GM21423 (cell line): ENCODE data around the gene NAA38.

ENCODE experiments used
- ATAC-seq: cut with Tn5 transposase; IDR thresholded peaks from one replicate; pipeline ENCODE4 v1.9.1; 2021; ENCODE audit warnings: mild to moderate bottlenecking, moderate library complexity; ENCODE audit not compliant: unreplicated experiment

Gene NAA38

GRCh38 chr17:7841915-7842379 lies 15.4 kb downstream of the NAA38 start:
- ATAC-seq: peak; percentile 19

GRCh38 chr17:7841396-7841914 lies 15.9 kb downstream of the NAA38 start:
- ATAC-seq: peak; percentile 6

DNA sequence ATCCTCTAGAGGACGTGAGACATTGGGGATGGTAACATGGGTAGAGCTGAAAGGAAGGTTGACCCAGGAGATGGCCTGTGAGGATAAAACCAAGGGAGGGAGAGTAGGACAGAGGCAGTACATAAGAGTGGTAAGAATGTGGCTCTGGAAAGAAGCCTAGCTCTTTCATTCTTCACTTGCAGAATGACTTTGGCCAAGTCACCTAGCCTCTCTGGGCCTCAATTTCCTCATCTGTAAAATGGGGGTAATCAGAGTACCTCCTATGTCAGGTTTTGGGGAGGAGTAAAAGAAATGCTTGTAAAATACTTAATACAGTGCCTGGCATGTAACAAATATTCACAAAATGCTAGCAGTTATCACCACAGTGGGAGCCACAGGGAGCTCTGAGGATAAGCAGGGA lies 16.5 kb downstream of the NAA38 start:
- ATAC-seq: no peak

DNA sequence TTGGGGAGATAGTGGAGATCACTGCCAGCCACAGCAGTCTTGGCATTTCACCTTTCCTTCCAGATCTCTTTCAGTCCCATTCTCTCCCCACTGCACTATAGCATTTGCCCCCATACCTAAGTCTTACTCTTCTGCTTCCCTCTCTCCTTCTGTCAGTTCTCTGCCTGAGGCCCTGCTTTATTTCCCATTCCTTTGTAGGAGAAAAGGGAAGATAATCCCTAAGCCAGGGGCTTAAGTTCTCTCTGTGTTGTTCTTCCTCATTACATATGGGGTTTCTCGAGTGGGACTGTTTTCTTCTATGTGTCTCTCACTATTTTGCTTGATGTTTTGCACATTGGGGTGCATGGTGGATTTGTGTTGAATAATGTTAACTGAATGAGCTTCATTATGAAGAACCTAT lies 16.9 kb downstream of the NAA38 start:
- no peak for ATAC-seq

DNA sequence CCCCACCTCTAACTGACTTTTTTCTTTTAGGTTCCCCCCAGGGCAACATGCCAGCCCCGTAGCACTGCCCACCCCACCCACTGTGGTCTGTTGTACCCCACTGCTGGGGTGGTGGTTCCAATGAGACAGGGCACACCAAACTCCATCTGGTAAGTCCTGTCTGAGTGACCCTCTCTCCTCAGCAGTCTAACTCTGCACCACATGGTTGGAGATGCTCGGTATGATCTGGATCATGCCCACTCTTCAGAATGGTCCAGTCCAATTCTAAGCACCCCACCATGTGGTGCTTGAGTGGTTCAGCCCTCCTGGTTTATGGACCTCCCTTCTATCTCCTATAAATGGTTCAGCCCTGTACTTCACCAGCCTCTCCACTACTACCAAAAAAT lies 17.5 kb downstream of the NAA38 start:
- ATAC-seq: no peak

DNA sequence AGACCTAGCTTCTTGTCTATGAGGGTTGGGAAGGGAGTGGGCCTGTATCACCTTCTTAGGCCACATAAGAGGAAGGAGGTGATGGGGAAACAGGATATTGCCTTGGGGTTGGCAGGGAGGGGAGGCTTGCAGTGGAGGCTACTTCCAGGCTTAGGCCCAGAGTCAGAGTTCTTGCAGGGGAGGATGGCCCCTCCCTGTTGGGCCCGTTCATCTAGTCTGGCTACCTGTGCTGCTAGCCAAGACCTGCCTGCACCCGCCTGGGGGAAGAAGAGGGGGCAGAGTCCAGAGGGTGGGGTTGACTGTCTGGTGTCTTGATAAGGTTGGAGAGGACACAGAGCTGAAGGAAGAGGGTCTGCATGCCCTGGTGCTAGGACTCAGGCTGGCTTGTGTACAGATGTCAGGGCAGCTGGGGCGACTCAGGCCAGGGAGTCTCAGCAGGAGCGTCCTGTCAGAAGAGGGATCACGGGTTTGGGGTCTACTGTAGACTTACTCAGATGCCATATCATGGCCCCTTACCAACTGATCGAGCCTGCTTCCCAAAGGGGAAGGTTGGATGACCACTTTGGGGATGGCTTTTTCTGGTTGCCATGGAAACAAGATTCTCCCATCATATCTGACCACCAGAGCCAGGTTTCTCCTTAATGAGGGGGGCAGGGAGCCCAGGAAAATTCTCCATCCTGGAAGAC lies 18.0 kb downstream of the NAA38 start:
- no peak for ATAC-seq

DNA sequence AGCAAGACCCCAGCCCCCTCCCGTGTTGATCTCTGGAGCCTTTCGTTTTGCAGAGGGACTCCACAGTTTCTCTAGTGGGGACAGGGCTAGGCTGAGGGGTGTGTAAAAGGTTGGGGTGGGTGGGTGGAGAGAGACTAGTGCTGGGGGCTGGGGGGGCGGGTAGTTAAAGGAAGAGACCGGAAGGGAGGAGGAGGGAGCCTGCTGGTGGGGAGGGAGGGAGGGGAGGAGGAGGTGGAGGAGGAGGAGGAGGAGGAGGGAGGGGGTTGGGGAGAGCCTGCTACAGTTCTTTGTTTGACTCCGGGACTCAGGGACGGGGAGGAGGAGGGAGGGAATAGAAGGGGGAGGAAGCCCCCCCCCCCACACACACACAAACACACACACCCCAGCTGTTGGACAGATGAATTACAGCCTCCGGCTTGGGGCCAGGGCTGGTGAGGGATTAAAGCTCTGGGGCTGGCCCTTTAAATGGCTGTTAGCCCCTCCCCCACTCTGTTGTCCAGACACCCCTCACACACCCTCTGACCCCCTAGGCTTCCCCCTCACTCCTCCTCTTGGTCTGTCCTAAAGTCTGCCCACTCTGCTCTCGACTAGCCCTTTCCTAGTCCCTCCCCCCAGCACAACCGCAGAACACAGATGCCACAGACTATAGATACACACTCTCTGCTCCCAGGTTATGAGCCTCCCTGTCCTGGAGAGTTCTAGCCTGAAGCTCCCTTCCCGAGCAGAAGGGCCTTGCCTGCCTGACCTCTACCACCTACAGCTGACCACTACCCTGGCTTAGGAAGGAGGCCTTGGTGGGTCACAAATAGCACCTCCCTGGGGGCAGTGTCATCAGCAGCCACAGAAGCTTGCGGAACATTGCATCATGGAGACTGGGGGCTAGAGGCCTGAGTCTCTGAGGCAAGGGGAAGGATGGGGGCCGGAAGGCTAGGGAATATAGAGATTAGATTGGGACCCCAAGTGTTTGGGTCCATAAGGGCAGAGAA lies 19.0 kb downstream of the NAA38 start:
- no peak for ATAC-seq

DNA sequence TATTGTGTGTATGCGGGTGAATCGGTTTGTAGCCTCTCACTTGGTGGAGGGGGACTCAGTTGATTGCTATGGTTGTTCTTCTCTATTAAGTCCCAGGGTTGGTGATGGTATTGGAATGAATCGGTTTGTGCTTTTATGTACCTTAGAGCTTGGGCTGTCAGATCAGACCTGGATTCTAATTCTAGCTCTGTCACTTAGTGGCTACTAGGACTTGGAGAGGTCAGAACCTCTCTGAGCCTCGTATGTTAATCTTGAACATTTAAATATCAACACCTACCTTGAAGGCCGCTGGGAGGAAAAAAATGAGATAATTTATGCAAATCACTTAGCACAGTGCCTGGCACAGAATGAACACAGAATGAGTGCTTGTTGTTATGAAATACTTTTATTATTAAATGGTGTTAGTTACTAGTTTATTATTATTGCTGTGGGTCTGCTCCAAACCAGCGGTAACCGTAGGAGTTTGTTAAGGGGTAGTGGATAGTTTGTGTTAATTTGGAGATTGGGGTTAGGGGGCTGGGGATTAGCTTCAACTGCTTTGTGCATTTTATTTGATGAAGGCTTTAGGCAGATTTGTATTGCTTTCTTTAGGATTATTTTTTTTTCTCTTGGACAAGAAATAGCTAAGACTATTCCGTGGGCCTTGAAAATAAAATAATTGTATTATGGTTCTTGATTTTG lies 19.8 kb downstream of the NAA38 start:
- ATAC-seq: no peak

DNA sequence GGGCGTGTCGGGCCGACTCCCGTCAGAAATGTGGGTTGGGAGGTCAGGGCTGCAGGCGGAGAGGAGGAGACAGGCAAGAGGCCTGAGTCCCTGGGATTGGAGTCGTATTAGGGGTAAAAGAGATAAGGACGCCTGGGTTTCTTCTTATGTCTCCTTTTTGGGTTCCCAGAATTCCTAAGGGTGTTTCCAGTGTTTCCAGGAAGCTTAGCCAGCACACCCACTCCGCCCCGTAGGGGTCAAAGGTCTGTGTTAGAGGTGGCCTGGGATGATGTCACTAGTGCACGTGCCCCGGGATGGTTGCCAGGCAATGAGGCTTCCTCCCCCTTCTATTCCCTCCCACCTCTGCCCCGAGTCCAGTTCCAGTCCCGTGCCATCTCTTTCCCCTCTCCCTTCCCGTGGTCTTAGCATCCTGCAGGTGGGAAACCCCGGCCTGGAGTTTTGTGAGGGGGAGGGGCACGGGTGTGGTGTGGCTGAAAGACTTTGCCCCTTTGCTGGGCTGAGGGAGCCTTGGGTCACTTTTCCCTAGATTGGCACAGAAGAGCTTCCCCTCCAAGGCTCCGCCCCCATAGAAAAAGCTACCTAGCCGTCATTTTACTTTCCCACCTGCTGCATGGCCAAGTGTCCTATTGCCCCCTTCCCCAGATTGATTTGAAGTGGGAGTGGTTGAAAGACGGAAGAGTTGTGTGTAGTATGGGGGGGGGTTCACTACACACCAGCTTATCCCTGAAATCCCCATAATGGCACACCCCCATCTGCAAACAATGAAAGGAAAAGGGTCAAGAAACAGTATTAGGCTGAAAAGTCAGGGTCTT lies 20.6 kb downstream of the NAA38 start:
- ATAC-seq: no peak

DNA sequence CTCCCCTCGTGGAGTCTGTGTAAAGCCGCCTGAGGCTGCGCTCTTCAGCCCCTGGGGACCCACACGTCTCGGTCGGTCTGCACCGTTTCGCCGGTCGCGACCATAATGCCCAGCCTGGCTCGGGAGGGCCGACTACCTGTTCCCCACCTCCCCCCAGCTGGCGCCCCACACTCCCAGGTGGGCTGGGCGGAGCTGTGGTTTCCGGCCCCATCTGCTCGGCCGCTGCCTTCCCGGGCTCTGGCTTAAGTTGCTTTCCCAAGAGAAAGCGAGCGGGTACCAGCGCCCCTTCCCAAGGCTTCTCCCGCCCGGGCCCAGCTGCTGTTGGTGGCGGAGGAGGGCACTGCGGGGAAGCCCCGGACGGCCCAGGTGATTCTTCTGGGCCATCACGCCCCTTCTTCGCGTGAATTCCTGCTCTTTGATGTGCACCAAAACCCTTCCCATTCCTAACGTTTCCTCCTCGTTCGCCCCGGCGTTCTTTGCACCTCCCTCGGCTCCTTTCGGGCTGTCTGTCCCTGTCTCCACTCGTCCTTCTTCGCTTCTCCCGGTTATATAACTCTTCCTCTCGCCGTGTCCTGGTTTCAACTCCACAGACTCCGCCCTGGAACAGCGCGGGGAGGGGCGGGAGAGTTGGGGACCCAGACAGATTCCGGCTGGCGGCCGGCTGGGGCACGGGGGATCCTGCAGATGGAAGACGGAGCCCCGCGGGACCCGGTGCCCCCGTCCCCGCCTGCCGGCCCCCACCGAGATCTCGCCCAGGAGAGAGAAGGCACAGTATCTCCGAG lies 21.4 kb downstream of the NAA38 start:
- peak; percentile 24 for ATAC-seq

GRCh38 chr17:7834957-7835813 lies 22.2 kb downstream of the NAA38 start:
- peak; percentile 40 for ATAC-seq

DNA sequence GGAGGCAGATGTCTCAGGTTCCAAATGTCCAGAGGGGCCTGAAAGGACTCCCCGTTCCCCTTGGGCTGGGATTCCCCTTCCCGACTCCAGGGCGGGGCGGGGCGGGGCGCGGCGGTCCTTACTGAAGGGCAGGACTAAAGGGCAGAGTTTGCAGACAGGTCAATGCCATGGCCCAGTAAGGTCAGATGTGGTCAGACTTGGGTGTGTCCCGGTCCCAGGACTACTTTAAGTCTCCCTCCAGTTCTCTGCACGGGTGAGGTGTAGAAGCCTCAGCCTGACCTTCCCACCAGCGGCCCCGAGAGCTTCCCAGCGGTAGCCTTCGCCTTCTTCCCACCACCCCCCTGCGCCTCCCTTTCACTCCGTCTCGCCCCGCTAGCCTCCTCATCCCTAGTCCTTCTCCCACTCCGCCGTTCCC lies 22.8 kb downstream of the NAA38 start:
- ATAC-seq: peak; percentile 4

DNA sequence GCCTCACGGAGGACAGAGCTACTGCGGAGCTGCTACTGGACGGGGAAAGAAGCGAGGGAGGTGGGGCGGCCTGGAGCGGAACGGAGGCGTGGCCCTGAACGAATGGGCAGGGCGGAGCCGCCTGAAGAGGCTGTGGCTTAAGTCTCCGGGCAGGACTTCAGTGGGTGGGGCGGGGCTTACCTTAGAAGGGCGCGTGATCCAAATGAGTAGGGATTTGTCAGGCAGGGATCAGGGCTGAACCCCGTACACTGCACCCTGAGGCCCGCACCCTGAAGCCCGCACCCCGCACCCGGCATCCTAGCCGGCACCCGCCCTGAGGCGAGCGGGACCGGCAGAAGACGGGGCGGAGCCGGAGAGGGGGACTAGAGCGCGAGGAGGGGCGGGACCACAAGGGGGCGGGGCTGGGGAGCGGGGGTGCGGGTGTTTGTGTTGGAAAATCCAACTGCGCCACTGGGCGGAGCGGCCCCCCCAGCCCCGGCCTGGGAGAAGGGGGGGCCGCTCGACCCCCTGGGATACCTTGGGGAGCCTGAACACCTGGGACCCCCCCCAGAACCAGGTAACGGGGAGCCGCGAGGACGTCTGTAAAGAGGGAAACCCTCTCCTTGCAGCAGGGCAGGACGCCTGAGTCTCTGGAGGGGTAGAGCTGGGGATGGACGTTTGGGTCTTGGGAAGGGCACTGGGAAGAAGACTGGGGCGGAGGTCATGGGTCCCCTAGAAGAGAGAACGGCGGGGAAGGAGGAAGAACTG lies 23.4 kb downstream of the NAA38 start, which contains the start of gene KDM6B:
Gene KDM6B, plus strand, starts transcription at position 423 of the 747 bp plus-strand sequence. CDS start 11,338 bp downstream, outside the sequence.
- peak; percentile 32 for ATAC-seq

GRCh38 chr17:7833011-7833794 lies 24.2 kb downstream of the NAA38 start:
- ATAC-seq: no peak

DNA sequence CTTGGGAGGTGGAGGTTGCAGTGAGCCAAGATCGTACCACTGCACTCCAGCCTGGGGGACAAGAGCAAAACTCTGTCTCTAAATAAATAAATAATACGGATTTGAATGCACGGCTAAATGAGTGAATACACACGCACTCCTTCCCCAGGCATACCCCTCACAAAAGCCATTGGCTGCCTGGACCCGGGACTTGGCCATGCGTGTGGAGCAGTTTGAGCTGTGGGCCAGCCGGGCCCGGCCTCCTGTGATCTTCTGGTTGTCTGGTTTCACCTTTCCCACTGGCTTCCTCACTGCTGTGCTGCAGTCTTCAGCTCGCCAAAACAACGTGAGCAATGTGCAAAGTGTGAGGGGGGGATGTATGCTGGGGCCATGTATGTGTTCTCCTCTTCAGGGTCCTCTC lies 24.9 kb downstream of the NAA38 start:
- no peak for ATAC-seq

DNA sequence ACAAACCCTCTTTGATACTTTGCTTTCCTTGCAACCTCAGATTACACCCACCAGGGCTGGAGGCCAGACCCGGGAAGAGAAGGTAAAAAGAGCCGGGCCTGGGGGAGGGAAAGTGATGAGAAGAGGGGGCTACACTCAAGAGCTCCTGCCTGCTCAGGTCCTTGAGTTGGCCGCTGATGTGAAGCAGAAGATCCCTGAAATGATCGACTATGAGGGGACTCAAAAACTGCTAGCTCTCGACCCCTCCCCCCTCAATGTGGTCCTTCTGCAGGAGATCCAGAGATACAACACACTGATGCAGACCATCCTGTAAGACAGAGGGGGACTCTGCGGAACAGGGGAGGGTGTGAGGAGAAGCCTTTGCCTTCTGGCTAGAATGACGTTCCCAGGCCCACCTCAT lies 26.1 kb downstream of the NAA38 start:
- no peak for ATAC-seq

GRCh38 chr17:7830616-7831015 lies 26.7 kb downstream of the NAA38 start:
- ATAC-seq: no peak
